Adrenal gland (tissue), 12 donors: ENCODE results near the gene RPL19. TPM values are rescaled to one million over a fixed set of nuclear protein-coding genes. Genes with fewer than 3 reads are reported as not detected.

Experiments used
- DNase-seq, 7 donors: peaks; one replicate each; pipeline ENCODE4 v3.0.0-alpha.2; 2019 to 2020
- H3K27ac ChIP-seq, 5 donors: fragments of 200-600 bp; sonication (generic) in 4 of 5; 1 replicate in 3 of 5; 2 replicates in 2 of 5; pipeline versions ENCODE4 v1.5.1 to v1.8.0; 2016 to 2020; ENCODE audit warnings: mild to moderate bottlenecking in 1 of 5
- H3K27me3 ChIP-seq: fragments of 200-600 bp; 2 replicates; pipeline ENCODE4 v1.8.0; 2021
- H3K36me3 ChIP-seq, 2 donors: fragments of 200-600 bp; replicated peaks in 1 of 2; 1 replicate in 1 of 2; 2 replicates in 1 of 2; pipeline versions ENCODE4 v1.5.1 to v1.8.0; 2018 to 2022
- H3K4me1 ChIP-seq, 2 donors: fragments of 200-600 bp; replicated peaks in 1 of 2; 1 replicate in 1 of 2; 2 replicates in 1 of 2; pipeline versions ENCODE4 v1.5.1 to v1.8.0; 2018 to 2021
- H3K4me3 ChIP-seq, 4 donors: fragments of 200-600 bp; sonication (generic) in 3 of 4; one replicate each; pipeline ENCODE4 v1.5.1; 2016 to 2018
- H3K9me3 ChIP-seq, 3 donors: fragments of 200-600 bp; sonication (generic) in 1 of 3; replicated peaks in 1 of 3; 1 replicate in 2 of 3; 2 replicates in 1 of 3; pipeline versions ENCODE4 v1.5.1 to v1.8.0; 2016 to 2021
- CTCF ChIP-seq, 6 experiments: fragments of 450-650 bp in 4 of 6; fragments of 200-600 bp in 2 of 6; sonication (generic) in 1 of 6; IDR thresholded peaks; 1 replicate in 5 of 6; 2 replicates in 1 of 6; pipeline versions ENCODE4 v1.5.1 to v1.8.0; 2016 to 2021; ENCODE audit warnings: antibody characterized with exemption in 6 of 6, mild to moderate bottlenecking in 2 of 6, moderate library complexity in 1 of 6
- POLR2A ChIP-seq, 2 donors: fragments of 450-650 bp; IDR thresholded peaks; one replicate each; pipeline ENCODE4 v1.6.1; 2017; ENCODE audit warnings: antibody characterized with exemption in 2 of 2, mild to moderate bottlenecking in 2 of 2, moderate library complexity in 1 of 2
- WGBS, 4 donors: extraction: QIAGEN DNeasy Blood & Tissue Kit in 2 of 4; methylation state at CpG; one replicate each; pipeline versions ENCODE4 v1.1.5 to v1.1.7; 2013 to 2017; 5-methylcytosine and 5-hydroxymethylcytosine counted together
- intact Hi-C, 2 donors: fragments of 100-400 bp; cut with DNase I; formaldehyde crosslinking; loops; one replicate each; pipeline versions ENCODE4 v1.14.1 to v1.15.0; 2022 to 2023
- polyA plus RNA-seq, 3 donors: library from polyadenylated mRNA; stranded (reverse); fragments of 200-250 nt in 2 of 3; fragments of 350-450 nt in 1 of 3; fragmentation: Illumina TruSeq in 1 of 3; extraction: RNeasy Lipid Tissue Mini Kit (QIAGEN cat#74804) in 1 of 3; gene quantifications; one replicate each; pipeline ENCODE4 v1.2.3, GENCODE V29; 2013 to 2014
- total RNA-seq, 9 donors: library from RNA; depleted of rRNA in 4 of 9; stranded (reverse); fragments of >200 nt in 4 of 9; fragments of 120-200 nt in 1 of 9; fragmentation: NEBNext Ultra II Directional in 1 of 9; extraction: Animal tissue kit (Norgen Biotek cat#: 25700) in 1 of 9; gene quantifications; one replicate each; pipeline versions ENCODE4 v1.1.0 to v1.2.4, GENCODE V29; 2013 to 2023
- donor health status: healthy with polysubstance abuse.
- donor health status: Bipolar disorder and iron deficiency.
- donor health status: DM: yes; HTN: yes; CAD: no.
- donor health status: DM: no; HTN: no; CAD: no.
- donor health status: DM: no; HTN: no; CAD: no.
- donor health status: DM: yes; HTN: yes; CAD: no.

The RPL19 gene
- total and polyA plus RNA-seq, 12 donors, result 1,513 to 4,908 (median 2,461) TPM

- Histone ChIP-seq H3K4me1 (peaks cover 8 to 20% of the 10 kb centered on the region in 2 donors), H3K4me3 (no peak overlapping the region), H3K27ac (no peak overlapping the region), H3K9me3 (no peaks in the 10 kb centered on the region), H3K27me3 (peaks cover 26% of the 10 kb centered on the region), H3K36me3 (no peaks in the 10 kb centered on the region)
- intact Hi-C loops, result no loop called here
- TF ChIP-seq CTCF (IDR thresholded peaks at IDR 0.05) (no peak), POLR2A (IDR thresholded peaks at IDR 0.05) (no peak)
- 38 to 61% (median 47%) methylated on average over 11 of the region's 11 CpGs for WGBS, 4 donors
- no peak for DNase-seq
These were observed 29.3 kb downstream of the RPL19 start for GRCh38 chr17:39229274-39229913.

- no peak overlapping the region for H3K27ac ChIP-seq
- H3K4me3 ChIP-seq, result no peak overlapping the region
- WGBS, 4 donors, result 21 to 69% (median 55%) methylated on average over 1 of the region's 1 CpG
- TF ChIP-seq POLR2A (IDR thresholded peaks at IDR 0.05) (no peak), CTCF (IDR thresholded peaks at IDR 0.05) (no peak)
- DNase-seq, result no peak
- peaks cover 18% of the 10 kb centered on the region for H3K27me3 ChIP-seq
- H3K9me3 ChIP-seq, result no peaks in the 10 kb centered on the region
- no peaks in the 10 kb centered on the region for H3K36me3 ChIP-seq
- H3K4me1 ChIP-seq, result peaks cover 2 to 11% of the 10 kb centered on the region in 2 donors
- intact Hi-C loops, result no loop called here
These were observed 30.3 kb downstream of the RPL19 start for GRCh38 chr17:39230361-39230760.

DNA sequence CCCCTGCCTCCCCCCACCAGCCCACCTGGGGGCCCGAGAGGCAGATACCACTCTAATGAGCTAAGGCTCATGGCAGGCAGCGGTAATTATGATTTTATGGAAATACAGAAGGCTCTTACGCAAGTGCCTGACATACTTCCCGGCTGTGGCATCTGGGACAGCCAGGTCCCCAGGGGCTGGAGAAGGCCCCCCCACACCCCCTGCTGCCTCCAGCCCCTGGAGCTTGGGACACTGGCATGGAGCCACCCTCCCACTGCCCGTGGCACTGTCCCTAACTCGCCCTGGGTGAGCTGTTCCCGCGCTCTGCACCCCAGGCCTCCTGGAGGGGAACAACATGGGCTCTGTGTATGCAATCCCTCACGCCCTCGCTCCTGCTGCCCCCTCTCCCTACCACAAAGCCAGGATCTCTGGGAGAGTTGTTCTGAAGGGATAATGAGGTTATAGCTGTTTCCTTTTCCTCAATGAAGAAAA is 31.0 kb downstream of the RPL19 start:
- Histone ChIP-seq H3K27ac (no peak overlapping the region), H3K36me3 (no peaks in the 10 kb centered on the region), H3K27me3 (peaks cover 15% of the 10 kb centered on the region), H3K9me3 (no peaks in the 10 kb centered on the region), H3K4me1 (peaks cover 0 to 4% of the 10 kb centered on the region in 2 donors), H3K4me3 (no peak overlapping the region)
- WGBS, 4 donors, result 56 to 72% (median 66%) methylated on average over 6 to 10 of the region's 10 CpGs
- DNase-seq, result no peak
- TF ChIP-seq CTCF (IDR thresholded peaks at IDR 0.05) (no peak), POLR2A (IDR thresholded peaks at IDR 0.05) (no peak)
- intact Hi-C loops, result no loop called here

DNA sequence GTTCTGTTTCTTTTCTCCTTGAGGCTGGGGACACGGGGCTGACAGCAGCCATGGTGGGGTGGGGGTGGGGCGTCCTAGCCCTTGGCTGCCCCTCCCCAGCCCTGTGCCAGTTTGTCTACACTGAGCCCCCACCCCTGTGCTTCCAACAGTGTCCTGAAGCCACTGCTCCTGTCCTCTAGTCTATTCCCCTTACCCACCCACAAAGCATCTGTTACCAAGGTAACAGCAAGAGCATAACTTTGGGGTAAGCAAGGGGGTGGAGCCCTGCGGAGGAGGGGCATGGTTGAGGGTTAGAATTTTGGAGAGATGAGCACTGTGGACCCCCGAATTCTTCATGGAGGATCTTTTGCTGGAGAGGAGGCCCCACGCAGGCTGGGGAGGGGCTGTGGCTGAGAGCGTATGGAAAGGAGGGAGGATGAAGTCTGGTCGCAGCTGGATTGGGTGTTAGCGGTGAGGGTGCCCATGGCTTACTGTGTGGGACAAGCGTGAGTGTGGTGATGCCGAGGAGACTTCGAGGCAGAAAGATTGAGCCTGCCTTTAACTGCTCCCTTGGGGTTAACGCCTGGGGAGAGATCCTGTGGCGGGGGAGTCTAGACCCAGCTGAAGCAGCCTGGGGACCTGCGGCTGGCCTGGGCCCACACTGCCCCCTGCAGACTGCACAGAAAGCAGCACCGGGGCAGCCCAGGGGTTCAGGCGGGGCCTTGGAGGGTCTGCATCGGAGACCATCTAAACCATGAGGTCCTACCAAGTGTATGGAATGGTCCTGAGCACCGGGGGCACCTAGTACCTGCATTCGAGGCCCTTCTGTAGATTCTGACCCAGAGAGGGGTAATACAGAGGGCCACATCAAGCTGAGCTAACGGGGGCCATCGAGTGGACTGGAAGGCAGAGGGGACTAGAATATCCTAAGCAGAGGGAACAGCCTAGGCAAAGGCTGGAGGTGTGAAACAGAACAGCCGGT is 31.8 kb downstream of the RPL19 start:
- H3K27me3 ChIP-seq, result peaks cover 15% of the 10 kb centered on the region
- intact Hi-C loops, result no loop called here
- 18 to 27% (median 22%) methylated on average over 14 to 22 of the region's 22 CpGs for WGBS, 4 donors
- no peaks in the 10 kb centered on the region for H3K9me3 ChIP-seq
- no peak overlapping the region for H3K4me3 ChIP-seq
- no peaks in the 10 kb centered on the region for H3K4me1 ChIP-seq
- DNase-seq, result peak in 4 of 7 donors; percentile 53 to 64 (median 57)
- no peak overlapping the region for H3K27ac ChIP-seq
- TF ChIP-seq POLR2A (IDR thresholded peaks at IDR 0.05) (no peak), CTCF (IDR thresholded peaks at IDR 0.05) (peak; percentile 50 to 78 (median 72))
- no peaks in the 10 kb centered on the region for H3K36me3 ChIP-seq
